Measurements from ENCODE around the gene EXOC2. TPM values are rescaled to one million over a fixed set of nuclear protein-coding genes. Genes with fewer than 3 reads are reported as not detected.

The EXOC2 gene
- total and polyA plus RNA-seq, 7 donors = 5.4 to 23.2 (median 15.3) TPM

- intact Hi-C loops (cut with DNase I) = no loop called here
- no peaks in the 10 kb centered on the region for H3K36me3 ChIP-seq
These were observed 30.6 kb upstream of the EXOC2 start for GRCh38 chr6:723540-723939.

GRCh38 chr6:722608-723007, 29.7 kb upstream of the EXOC2 start:
- H3K27ac ChIP-seq = no peak overlapping the region
- H3K27me3 ChIP-seq = no peaks in the 10 kb centered on the region
- H3K4me3 ChIP-seq = no peak overlapping the region
- WGBS, 2 donors = 72 to 77% methylated on average over 4 of the region's 4 CpGs
- DNase-seq = no peak
- TF ChIP-seq POLR2A (IDR thresholded peaks at IDR 0.05) (no peak), EP300 (IDR thresholded peaks at IDR 0.05) (no peak), POLR2AphosphoS5 (IDR thresholded peaks at IDR 0.05) (no peak), CTCF (IDR thresholded peaks at IDR 0.05) (no peak)
- intact Hi-C loops (cut with DNase I) = no loop called here
- H3K36me3 ChIP-seq = no peaks in the 10 kb centered on the region
- H3K9me3 ChIP-seq = no peaks in the 10 kb centered on the region
- H3K4me1 ChIP-seq = no peaks in the 10 kb centered on the region

More at GRCh38 chr6:723540-723939, 30.6 kb upstream of the EXOC2 start:
- no peak for DNase-seq
- TF ChIP-seq CTCF (IDR thresholded peaks at IDR 0.05) = no peak
- TF ChIP-seq EP300 (IDR thresholded peaks at IDR 0.05) = no peak
- TF ChIP-seq POLR2AphosphoS5 (IDR thresholded peaks at IDR 0.05) = no peak
- TF ChIP-seq POLR2A (IDR thresholded peaks at IDR 0.05) = no peak
- H3K27me3 ChIP-seq = peaks cover 0 to 3% (median 0%) of the 10 kb centered on the region in 3 donors
- no peaks in the 10 kb centered on the region for H3K9me3 ChIP-seq
- H3K4me1 ChIP-seq = no peaks in the 10 kb centered on the region
- WGBS, 2 donors = 82 to 90% methylated on average over 3 of the region's 3 CpGs
- H3K4me3 ChIP-seq = no peak overlapping the region
- H3K27ac ChIP-seq = no peak overlapping the region

- peak; percentile 75 for DNase-seq
- intact Hi-C loops (cut with DNase I) = no loop called here
These were observed 29.2 kb upstream of the EXOC2 start for GRCh38 chr6:722077-722524.

GRCh38 chr6:718345-718744, 25.4 kb upstream of the EXOC2 start:
- intact Hi-C loops (cut with DNase I) = loop anchor here (5.0 kb wide), 2 partner anchors 36 to 91 kb away; no protein-coding TSS in a partner anchor
- Histone ChIP-seq H3K4me1 (peaks cover 0 to 4% (median 0%) of the 10 kb centered on the region in 4 donors), H3K9me3 (no peaks in the 10 kb centered on the region), H3K36me3 (no peaks in the 10 kb centered on the region), H3K27ac (no peak overlapping the region), H3K4me3 (no peak overlapping the region), H3K27me3 (no peaks in the 10 kb centered on the region)
- 90 to 93% methylated on average over 7 of the region's 7 CpGs for WGBS, 2 donors
- TF ChIP-seq POLR2A (IDR thresholded peaks at IDR 0.05) = no peak
- no peak for TF ChIP-seq POLR2AphosphoS5 (IDR thresholded peaks at IDR 0.05)
- TF ChIP-seq CTCF (IDR thresholded peaks at IDR 0.05) = no peak
- no peak for TF ChIP-seq EP300 (IDR thresholded peaks at IDR 0.05)
- no peak for DNase-seq

More at GRCh38 chr6:722077-722524, 29.2 kb upstream of the EXOC2 start:
- H3K4me3 ChIP-seq = no peak overlapping the region
- 6 to 16% methylated on average over 11 of the region's 11 CpGs for WGBS, 2 donors
- H3K9me3 ChIP-seq = no peaks in the 10 kb centered on the region
- no peaks in the 10 kb centered on the region for H3K27me3 ChIP-seq
- no peaks in the 10 kb centered on the region for H3K36me3 ChIP-seq
- H3K4me1 ChIP-seq = no peaks in the 10 kb centered on the region
- no peak overlapping the region for H3K27ac ChIP-seq
- TF ChIP-seq EP300 (IDR thresholded peaks at IDR 0.05) (no peak), CTCF (IDR thresholded peaks at IDR 0.05) (peak; percentile 30 to 88 (median 62)), POLR2AphosphoS5 (IDR thresholded peaks at IDR 0.05) (no peak), POLR2A (IDR thresholded peaks at IDR 0.05) (no peak)

- no peak for DNase-seq
- Histone ChIP-seq H3K27me3 (no peaks in the 10 kb centered on the region), H3K36me3 (no peaks in the 10 kb centered on the region), H3K27ac (no peak overlapping the region), H3K4me1 (peaks cover 0 to 4% (median 0%) of the 10 kb centered on the region in 4 donors), H3K4me3 (no peak overlapping the region), H3K9me3 (no peaks in the 10 kb centered on the region)
- 95 to 97% methylated on average over 11 of the region's 11 CpGs for WGBS, 2 donors
- intact Hi-C loops (cut with DNase I) = loop anchor here (5.0 kb wide), 2 partner anchors 35 to 90 kb away; no protein-coding TSS in a partner anchor
- no peak for TF ChIP-seq POLR2A (IDR thresholded peaks at IDR 0.05)
- no peak for TF ChIP-seq CTCF (IDR thresholded peaks at IDR 0.05)
- TF ChIP-seq POLR2AphosphoS5 (IDR thresholded peaks at IDR 0.05) = no peak
- no peak for TF ChIP-seq EP300 (IDR thresholded peaks at IDR 0.05)
These were observed 24.2 kb upstream of the EXOC2 start for GRCh38 chr6:717135-717534.
